ENCODE measurements around the gene CAPN14.

Gene CAPN14

GRCh38 chr2:31142110-31142509, 75.2 kb downstream of the CAPN14 start:
- DNase-seq: no peak

DNA sequence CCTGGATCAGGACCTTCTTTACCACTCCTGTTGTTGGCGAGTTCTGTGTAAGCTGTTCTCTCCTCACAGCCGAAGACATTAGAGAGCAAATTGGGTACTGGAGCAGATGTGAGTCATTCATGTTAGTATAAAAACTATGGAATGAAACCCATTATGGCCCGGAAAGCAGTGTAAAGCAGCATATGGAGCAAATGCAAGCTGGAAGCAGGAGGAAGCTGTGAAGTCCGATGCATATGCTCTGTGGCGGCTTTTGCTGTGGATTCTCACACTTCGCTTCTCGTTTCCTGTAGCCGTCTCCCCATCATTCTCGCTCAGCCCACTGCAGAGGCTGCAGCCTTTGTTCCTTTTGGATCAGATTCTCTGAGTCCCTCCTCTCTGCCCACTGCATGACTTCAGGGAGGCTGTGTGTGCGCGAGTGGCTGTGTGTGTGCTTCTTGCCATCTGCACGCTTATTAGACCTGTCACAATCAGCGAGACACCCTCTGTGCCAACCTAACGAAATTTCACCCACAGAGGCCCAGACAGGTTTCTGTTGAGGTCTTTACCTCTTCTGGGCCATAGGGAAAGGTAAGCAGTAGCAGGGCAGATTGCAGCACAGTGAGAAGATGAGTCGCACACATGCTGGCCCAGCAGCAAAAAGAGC, 75.8 kb downstream of the CAPN14 start:
- DNase-seq: peak in 1 of 51 donors; percentile 31

- peak in 1 of 51 donors; percentile 44 for DNase-seq
Observed at GRCh38 chr2:31140151-31140550, 77.2 kb downstream of the CAPN14 start.

DNA sequence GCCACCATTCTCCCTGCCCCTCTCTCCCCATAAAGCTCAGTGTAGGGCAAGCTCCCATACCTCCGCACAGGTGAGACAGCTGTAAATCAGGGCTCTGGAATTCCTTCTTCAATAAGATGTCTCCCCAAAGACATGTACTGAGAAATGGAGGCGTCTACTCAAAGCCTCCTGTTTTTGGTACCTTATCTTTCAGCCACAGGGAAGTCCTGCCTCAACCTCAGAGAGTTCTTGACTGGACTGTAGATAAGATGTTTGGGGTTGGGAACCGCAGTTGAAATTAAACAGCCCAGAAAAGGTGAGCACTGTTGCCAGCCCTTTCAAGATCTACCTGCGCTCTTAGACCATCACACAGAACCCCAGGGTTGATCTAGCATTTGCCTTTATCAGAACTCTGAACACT, 77.6 kb downstream of the CAPN14 start:
- DNase-seq: no peak

DNA sequence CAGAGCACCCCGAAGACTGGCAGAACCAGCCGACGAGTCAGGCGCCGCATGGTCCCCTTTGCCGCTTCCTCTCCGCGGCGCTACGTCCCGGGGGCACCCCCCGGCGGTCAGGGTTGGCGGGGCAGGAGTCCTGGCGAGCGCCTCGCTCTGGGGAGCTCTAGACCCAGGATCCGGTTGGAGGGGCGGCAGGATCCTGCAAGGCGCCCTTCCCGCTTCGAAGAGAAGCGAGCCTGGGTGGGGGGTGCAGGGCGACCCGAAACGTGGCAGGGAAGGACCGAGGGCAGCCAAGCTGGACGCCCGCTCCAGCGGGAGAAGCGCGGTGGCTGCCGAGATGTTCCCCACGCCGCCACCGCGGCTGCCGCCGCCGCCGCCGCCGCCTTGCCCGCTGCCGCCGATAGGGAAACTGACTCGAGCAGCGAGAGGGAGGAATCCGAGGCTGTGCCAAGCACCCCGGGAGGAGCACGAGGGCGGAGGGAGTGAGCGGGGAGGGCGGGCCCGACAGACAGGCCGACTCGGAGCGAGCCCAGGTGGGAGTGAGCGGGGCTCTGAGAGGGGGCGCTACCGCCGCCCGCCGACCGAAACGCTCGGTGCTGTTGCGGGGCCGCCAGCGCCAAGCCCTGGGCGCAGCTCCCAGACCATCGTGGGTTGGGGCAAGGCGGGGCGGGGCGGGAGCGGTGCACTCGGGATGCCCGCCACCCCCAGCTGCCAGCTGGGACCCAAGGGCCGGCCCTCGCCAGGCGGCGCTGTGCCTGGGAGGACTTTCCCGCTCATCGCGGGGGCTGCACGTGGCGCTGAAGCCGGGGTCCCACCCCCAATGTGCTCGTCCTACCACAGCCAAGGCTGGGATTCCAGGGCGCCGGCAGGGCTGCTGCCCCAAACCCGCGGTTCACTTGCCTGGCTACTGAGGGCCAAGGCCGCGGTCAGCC, 79.0 kb downstream of the CAPN14 start, which contains the start of gene GALNT14:
GALNT14 (minus strand) TSS at position 404 of the 926 bp plus-strand sequence; CDS start at position 50, 354 bp downstream.
- DNase-seq: peak in 40 of 51 donors; percentile 3 to 72 (median 32)

DNA sequence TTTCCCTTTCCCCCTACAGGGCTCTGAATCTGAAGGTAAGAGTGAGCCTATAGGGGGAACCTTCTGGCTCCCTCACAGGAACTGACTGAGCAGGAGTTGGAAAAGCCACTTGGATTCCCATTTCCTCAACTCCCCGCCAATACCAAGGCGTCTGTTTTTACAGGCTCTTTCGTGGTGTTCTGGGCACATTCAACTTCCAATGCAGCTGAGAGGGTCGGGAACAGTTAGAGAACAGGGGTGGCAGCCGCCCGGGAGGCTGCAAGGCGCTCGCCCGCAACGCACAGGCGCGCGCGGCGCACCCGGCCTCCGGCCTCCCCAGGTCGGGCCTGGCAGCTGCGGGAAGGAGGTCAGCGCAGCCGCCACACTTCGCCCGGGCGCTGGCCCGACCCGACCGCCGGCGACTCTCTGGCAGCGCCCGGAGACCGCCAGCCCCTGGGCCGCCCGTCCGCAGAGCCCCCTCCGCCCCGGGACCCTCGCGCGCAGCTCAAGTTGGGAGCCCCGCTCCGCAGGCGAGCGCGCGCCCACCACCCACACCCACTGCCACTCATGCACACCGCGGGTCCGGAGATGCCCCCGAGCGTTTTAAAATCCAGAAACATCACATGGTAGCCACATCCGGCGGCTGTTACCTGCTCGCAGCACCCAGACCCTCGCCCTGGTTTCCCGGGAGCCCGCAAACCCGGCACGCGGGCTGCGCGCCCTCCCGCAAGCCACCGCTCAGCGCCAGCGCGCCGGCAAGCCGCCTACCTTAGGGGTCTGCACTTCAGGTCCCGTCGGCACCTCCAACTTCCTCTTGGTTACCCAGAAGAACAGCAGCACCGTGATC, 79.9 kb downstream of the CAPN14 start:
- peak in 1 of 51 donors; percentile 26 for DNase-seq

DNA sequence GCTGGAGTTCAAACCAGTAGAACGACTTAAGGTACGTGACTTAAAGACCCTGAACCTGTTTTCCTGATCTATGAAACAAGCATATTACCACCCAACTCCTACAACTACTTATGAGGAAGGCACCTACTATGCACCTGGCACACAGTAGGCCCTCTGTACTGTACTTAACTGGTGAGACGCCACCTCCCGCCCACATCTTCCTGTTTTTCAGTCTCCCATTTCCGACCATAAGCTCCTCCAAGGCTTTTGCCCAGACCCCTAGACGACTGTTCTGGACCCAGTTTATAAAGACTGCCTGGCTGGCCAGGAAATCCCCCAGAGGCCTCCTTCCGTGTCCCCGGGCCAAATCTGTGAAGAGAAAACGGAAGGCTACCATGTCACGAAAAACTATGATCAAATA, 80.6 kb downstream of the CAPN14 start:
- no peak for DNase-seq

GRCh38 chr2:31136000-31136399, 81.3 kb downstream of the CAPN14 start:
- no peak for DNase-seq

- no peak for DNase-seq
Observed at GRCh38 chr2:31134480-31134879, 82.8 kb downstream of the CAPN14 start.

DNA sequence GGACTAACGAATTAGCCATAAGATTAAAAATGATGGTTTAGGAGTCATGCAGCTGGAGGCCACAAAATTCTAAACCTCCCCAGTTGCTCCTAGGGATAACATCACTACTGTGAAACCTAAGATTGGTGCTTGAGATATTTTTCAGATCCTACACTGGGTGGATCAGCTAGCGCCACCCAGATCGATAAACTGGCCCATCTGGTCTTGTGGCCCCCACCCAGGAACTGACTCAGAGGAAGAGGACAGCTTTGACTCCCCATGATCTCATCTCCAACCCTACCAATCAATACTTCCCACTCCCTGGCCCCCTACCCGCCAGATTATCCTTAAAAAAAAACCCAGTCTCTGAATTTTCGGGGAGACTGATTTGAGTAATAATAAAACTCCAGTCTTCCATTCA, 84.5 kb downstream of the CAPN14 start:
- DNase-seq: no peak

GRCh38 chr2:31131871-31132270, 85.4 kb downstream of the CAPN14 start:
- DNase-seq: no peak

GRCh38 chr2:31129375-31130171, 87.7 kb downstream of the CAPN14 start:
- no peak for DNase-seq

DNA sequence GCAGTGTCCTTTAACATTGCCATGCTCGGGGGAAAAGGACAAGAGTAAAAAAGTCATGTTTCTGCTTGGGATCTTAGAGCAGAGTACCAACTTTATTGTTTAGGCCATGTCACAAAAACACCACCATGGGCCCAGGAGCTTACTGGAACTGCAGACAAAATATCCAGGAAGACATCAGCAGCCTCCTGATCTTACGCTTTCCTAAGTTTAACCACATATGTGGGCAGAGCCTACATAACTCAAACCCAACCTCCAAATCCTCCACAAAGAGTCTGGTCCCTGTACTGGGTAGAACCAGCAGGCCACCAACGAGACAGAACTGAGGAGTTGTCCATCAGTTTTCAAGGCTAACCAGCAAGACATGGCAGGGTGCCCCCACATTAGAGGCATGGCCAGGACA, 89.4 kb downstream of the CAPN14 start:
- no peak for DNase-seq

GRCh38 chr2:31125918-31126695, 91.2 kb downstream of the CAPN14 start:
- no peak for DNase-seq

DNA sequence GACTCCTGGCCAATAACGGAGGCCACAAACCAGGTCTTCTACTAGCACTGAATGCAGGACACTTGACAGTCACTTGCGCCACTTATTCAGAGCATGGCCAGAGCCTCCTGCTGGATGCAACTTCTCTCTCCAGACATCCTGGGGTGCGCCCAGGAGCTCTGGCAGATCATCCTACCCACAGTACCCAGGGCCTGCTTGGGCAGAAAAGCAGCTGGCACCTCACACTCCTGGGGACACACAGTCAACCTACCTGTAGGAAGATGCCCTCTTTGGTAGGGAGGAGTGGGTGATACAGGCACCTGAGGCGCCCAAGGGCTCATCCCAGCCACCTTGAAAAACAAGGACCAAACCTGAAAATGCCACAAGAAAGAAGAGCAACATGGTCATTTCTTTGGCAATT, 92.4 kb downstream of the CAPN14 start:
- no peak for DNase-seq

All from hypothalamus (tissue), 51 donors.